GM10847 (cell line): Measurements from ENCODE around the gene LETM1.

Experiments used
- POLR2A ChIP-seq: IDR thresholded peaks from 2 replicates; pipeline ENCODE4 v1.6.1; 2011; ENCODE audit not compliant: insufficient read length; ENCODE audit errors: extremely low read depth

Gene LETM1

DNA sequence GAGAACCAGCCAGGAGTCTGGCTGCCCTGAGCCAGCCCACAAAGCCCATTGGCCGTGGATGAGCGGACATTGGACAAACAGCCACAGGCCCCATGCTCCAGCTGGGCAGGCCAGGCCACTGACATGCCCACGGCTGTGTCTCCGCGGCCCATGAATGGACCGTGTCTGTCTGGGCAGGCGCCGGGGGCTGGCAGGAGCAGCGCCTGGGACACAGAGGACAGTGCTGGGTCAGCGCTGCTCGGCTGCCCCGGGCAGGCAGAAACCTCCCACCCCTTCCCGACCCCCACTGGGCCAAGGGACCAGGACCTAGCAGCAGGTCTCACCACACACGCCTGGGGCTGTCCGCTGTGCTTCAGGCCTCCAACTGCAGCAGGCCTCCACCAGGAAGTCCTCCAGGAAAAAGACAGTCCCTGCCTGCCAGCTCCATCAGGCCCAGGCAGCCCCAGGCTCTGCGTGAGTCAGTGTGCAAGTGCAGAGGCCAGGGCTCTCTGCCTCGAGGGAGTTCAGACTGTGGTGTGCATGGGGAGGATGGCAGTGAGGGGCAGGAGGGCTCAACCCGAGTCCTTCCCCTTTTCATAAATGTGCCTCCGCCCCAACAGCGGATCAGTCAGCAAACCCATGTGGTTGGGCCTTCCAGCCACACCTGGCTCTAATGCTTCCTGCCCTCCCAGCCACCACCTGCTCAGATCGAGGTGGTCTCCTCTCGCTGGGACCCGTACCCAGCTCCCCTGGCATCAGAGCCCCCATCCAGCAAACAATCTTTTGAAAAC lies 80.0 kb downstream of the LETM1 start:
- TF ChIP-seq POLR2A: no peak

DNA sequence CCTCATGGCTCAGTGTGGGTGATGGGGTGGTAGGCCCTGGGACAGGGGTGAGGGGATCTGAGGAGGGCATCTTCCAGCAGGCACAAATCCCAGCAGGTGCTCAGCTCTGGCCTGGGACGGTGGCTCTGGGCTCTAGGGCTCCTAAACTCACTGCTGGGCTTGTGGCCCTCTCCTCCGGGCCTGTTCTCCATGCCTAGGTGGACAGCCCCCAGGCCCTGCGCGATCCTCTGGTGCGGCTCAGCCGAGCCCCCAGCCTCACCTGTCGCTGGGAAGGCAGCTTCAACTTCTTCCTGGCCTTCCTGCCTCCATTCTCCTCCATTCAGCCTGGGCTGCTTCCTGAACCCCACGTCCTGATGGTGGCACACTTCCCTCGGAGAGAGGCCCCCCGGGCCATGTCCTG lies 82.2 kb downstream of the LETM1 start:
- no peak for TF ChIP-seq POLR2A

DNA sequence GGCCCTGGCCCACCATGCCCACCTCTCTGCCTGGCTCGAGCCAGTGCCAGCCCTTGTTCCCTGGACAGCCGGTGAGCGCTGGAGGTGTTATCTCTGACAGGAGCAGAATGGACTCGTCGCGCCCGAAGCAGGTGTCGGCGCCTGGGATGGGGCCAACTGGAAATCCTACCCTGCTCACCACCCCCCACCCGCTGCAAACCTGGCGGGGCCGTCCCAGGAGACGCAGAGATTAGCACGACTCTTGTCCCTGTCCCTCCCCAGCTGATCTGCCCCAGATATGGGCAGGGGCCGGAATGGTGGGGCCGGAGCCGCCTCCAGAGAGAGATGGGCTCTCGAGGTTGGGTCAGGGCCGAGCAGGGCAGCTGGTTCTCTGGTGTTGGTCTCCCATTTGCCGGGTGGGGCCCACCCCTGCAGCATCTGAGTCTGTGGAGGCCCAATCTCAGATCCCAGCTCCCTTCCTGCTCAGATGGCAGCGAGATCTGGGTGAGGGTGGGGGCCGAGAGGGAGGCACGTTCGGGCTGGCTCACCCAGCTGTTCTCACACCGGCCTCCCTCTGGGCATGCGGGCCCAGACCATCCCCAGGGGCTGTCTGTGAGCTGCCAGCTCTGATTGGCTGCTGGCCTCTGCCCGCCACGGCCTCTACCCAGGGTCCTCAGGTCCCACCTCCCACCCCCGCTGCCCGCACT lies 83.0 kb downstream of the LETM1 start:
- TF ChIP-seq POLR2A: no peak

- no peak for TF ChIP-seq POLR2A
These were observed 84.2 kb downstream of the LETM1 start for GRCh38 chr4:1771555-1772305.

- no peak for TF ChIP-seq POLR2A
These were observed 85.1 kb downstream of the LETM1 start for GRCh38 chr4:1770791-1771231.

- no peak for TF ChIP-seq POLR2A
These were observed 85.7 kb downstream of the LETM1 start for GRCh38 chr4:1770245-1770644.

- TF ChIP-seq POLR2A: no peak
These were observed 86.3 kb downstream of the LETM1 start for GRCh38 chr4:1769692-1770091.

- no peak for TF ChIP-seq POLR2A
These were observed 87.5 kb downstream of the LETM1 start for GRCh38 chr4:1768367-1769034.

DNA sequence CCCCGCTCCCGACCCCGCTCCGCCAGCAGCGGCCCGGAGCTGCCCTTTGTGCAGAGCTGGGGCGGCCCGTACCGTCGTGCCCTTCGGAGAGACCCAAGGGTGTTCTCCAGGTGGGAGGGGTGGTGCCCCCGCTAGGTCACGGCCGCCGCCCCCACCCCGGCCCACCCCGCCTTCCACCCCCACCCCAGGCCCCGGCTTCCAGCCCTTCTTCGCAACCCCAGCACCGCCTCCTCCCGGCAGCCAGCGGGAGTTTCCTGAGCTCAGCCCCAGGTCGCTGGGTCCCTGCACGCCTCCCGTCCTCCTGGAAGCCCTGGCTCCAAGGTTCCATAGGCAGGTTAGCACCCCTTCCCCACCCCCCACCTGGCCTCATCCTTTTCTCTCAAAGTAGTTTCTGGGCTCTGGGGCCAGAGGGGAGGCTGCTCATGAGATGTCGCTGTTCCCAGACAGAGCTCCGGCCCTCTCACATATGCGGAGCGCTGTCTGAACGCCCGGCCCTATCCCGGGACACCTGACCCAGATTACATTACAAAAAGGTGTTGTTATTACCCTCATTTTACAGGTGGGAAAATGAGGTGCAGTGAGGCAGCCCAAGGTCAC lies 88.1 kb downstream of the LETM1 start:
- no peak for TF ChIP-seq POLR2A

DNA sequence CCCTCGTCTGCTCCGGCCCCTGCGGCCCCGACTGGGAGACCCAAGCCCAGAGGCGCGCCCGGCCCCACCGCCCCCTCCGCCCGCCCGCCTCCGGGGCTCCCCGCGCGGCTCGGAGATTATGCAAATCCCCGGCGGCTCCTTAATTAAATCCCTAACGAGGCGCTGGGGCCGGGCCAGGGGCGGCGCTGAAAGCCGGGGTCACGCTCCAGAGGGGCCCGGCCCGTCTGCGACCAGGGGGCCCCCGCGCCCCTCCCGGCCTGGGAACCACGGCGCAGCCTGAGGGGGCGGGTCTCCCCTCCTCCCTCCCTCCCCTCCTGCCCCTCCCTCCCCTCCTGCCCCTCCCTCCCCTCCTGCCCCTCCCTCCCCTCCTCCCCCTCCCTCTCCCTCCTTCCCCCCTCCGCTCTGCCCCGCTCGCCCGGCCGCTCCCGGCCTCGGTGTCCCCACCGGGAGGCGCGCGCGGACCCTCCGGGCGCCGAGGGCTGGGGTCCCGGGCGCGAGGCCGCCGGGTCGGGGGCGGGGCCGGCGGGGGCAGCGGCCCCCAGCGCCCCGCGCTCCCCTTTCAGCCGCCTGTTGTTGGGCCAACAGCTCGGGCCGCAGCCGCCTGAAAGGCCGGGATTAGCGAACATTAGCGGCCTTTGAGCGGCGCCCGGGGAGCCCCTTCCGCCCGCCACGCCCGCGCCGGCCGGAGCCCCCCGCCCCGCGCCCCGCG lies 88.7 kb downstream of the LETM1 start:
- no peak for TF ChIP-seq POLR2A

DNA sequence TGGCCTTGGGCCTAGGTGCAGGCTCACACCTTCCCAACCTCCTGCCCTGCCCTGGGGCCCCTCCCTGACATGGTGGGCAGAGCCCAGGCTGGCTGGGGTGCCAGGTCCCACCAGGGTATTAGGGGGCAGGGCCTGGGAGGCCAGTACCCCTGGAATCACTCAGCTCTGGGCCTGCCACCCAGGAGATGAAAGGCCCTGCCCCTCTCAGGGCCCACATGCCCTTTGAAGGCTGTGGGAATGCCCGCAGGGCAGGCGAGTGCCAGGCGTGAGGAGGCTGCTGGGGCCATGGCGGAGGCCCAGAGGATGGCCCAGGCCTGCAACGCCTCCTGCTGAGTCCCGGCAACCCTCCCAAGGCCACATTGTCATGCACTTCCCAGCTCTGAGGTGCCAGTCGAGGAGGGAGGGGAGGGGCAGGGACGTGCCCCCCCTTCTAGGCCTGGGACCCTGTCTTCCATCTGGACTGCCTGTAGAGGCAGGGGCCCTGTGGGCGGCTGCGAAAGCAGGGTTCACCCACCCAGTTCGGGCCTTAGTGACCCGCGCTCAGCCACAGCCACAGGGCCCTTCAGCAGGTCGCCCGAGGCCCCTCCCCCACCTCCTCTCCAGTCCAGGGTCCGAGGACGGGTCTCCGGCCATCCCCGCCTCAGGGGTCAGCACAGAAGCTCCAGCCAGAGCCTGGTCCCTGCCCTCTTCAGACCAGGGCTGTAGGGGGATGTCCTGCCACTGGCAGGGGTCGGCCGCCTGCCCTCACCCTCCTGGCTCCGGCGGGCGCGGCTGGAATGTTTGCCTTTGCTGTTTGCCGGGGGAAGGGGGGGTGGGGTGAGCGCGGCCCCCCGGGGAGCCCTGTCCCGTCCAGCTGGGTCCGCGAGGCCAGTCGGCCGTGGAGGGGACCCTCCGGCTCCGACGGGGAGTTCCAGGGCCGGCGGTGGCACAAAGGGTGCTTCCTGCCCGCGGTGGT lies 89.6 kb downstream of the LETM1 start:
- no peak for TF ChIP-seq POLR2A

DNA sequence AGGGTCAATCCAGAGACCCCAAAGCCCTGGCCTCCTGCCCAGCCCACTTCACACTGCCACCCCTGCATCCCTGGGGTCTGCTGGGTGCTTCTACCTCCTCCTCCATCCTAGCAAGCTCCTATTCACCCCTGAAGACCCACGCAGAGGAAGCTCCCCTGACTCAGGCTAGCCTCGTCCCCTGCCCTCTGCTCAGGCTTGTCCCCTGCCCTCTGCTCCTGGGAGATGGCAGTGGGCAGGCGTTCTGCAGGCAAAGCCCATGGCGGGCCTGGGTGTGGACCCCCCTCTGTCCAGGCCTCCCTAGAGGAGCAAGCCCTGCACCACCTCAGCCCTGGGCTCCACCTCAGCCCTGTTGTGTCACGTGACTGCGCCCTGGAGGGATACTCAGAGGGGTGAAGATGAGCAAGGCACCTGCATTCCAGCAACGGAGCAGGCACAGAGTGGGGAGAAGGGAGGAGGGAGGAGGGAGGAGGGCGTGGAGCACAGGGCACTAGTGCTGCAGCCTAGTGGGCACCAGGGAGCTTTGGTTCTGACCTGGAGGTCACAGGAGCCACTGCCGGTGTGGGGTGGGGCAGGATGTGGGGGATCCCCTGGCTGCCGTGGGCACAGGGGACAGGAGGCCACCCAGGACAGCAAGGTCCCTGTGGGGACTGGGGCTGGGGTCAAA lies 90.4 kb downstream of the LETM1 start:
- no peak for TF ChIP-seq POLR2A

DNA sequence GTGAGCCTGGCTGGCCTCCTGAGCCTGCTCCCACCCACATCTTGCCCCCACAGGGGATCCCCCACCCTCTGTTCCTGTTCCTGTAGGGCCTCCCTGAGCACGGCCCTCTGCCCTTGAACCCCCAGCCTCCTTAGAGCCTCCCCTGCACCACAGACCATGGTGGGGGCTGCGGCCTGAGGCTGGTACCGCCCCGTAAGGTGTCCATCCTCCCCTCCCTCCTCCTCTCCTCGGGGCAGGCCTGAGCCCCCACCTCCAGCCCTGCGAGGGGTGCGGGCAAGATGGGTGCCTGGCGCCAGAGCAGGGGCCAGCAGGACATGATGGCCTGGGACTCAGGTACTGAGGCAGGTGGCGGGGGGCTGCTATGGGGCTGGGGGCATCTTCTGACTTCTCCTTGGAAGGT lies 91.3 kb downstream of the LETM1 start:
- TF ChIP-seq POLR2A: no peak

- no peak for TF ChIP-seq POLR2A
These were observed 92.3 kb downstream of the LETM1 start for GRCh38 chr4:1763550-1764080.
